Lower lobe of right lung (tissue), 2 donors: ENCODE results near the gene DLGAP5. TPM values are rescaled to one million over a fixed set of nuclear protein-coding genes. Genes with fewer than 3 reads are reported as not detected.

Experiments used
- ATAC-seq, 2 donors: fragments of 200-7000 bp; cut with Tn5 transposase; one replicate each; pipeline ENCODE4 v1.9.1; 2020 to 2022; ENCODE audit warnings: mild to moderate bottlenecking in 2 of 2, moderate library complexity in 2 of 2
- DNase-seq: peaks from one replicate; pipeline ENCODE4 v3.0.0-alpha.2; 2020
- H3K27ac ChIP-seq: fragments of 200-600 bp; one replicate; pipeline ENCODE4 v1.8.0; 2022
- H3K27me3 ChIP-seq: fragments of 200-600 bp; one replicate; pipeline ENCODE4 v1.8.0; 2022; ENCODE audit warnings: low read depth
- H3K36me3 ChIP-seq: fragments of 200-600 bp; one replicate; pipeline ENCODE4 v1.8.0; 2022; ENCODE audit warnings: mild to moderate bottlenecking
- H3K4me1 ChIP-seq: fragments of 200-600 bp; one replicate; pipeline ENCODE4 v1.8.0; 2022
- H3K4me3 ChIP-seq: fragments of 200-600 bp; one replicate; pipeline ENCODE4 v1.8.0; 2022; ENCODE audit warnings: mild to moderate bottlenecking
- H3K9me3 ChIP-seq: fragments of 200-600 bp; one replicate; pipeline ENCODE4 v1.8.0; 2022
- CTCF ChIP-seq: fragments of 200-600 bp; IDR thresholded peaks from one replicate; pipeline ENCODE4 v1.8.0; 2022; ENCODE audit warnings: antibody characterized with exemption, mild to moderate bottlenecking
- intact Hi-C: fragments of 100-400 bp; cut with DNase I; formaldehyde crosslinking; loops from one replicate; pipeline ENCODE4 v1.11.0; 2022
- total RNA-seq: library from RNA; stranded (reverse); fragmentation: NEBNext Ultra II Directional; extraction: Animal tissue kit (Norgen Biotek cat#: 25700); gene quantifications from one replicate; pipeline ENCODE4 v1.2.1, GENCODE V29; 2021
- donor health status: DM: no; HTN: yes; CAD: no; lungs with severe emphysema.

DLGAP5 gene
- total RNA-seq, 1 donor from 2014 or later: 0.97 TPM

DNA sequence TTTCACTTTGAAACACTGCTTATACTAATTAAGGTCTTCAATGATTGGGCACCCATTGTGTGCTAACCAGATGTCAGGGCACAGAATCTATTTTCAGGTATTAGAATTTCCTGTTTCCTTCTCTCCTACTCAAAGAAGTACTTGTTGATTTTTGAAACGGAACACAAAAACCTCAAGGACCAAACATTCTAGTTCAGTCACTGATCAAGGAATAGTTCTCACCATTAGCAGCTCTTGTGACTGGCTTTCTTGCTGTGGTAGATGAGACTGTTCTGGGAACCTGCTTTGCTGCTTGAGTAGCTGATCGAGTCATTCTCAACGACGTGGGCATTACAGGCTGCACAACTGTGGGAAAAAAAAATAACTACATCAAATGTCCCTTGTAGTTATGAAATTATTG lies 11.0 kb downstream of the DLGAP5 start:
- H3K9me3 ChIP-seq: no peaks in the 10 kb centered on the region
- H3K4me3 ChIP-seq: no peak overlapping the region
- TF ChIP-seq CTCF: no peak
- ATAC-seq (peak in 1 of 2 donors; percentile 35), DNase-seq (no peak)
- no peaks in the 10 kb centered on the region for H3K36me3 ChIP-seq
- no peaks in the 10 kb centered on the region for H3K27me3 ChIP-seq
- no peaks in the 10 kb centered on the region for H3K4me1 ChIP-seq
- intact Hi-C loops: no loop called here
- no peak overlapping the region for H3K27ac ChIP-seq

- H3K27ac ChIP-seq: no peak overlapping the region
- H3K4me3 ChIP-seq: no peak overlapping the region
- intact Hi-C loops: no loop called here
- ATAC-seq (no peak), DNase-seq (no peak)
- no peaks in the 10 kb centered on the region for H3K36me3 ChIP-seq
- H3K27me3 ChIP-seq: no peaks in the 10 kb centered on the region
- no peaks in the 10 kb centered on the region for H3K4me1 ChIP-seq
- no peaks in the 10 kb centered on the region for H3K9me3 ChIP-seq
- no peak for TF ChIP-seq CTCF
Measured at GRCh38 chr14:55180006-55180405, 11.4 kb downstream of the DLGAP5 start.

GRCh38 chr14:55170526-55170925 lies 20.9 kb downstream of the DLGAP5 start:
- no peak overlapping the region for H3K27ac ChIP-seq
- ATAC-seq: no peak
- H3K36me3 ChIP-seq: no peaks in the 10 kb centered on the region
- no peak for TF ChIP-seq CTCF
- H3K9me3 ChIP-seq: no peaks in the 10 kb centered on the region
- no peak overlapping the region for H3K4me3 ChIP-seq
- no peaks in the 10 kb centered on the region for H3K4me1 ChIP-seq
- H3K27me3 ChIP-seq: no peaks in the 10 kb centered on the region
- no peak for DNase-seq
- intact Hi-C loops: no loop called here

GRCh38 chr14:55160989-55161388 lies 30.4 kb downstream of the DLGAP5 start:
- peak; percentile 69 for TF ChIP-seq CTCF
- DNase-seq (no peak), ATAC-seq (peak; percentile 78 to 83)
- H3K27ac ChIP-seq: no peak overlapping the region
- H3K9me3 ChIP-seq: no peaks in the 10 kb centered on the region
- no peaks in the 10 kb centered on the region for H3K36me3 ChIP-seq
- no peak overlapping the region for H3K4me3 ChIP-seq
- H3K27me3 ChIP-seq: no peaks in the 10 kb centered on the region
- intact Hi-C loops: no loop called here
- H3K4me1 ChIP-seq: no peaks in the 10 kb centered on the region

- no peak for TF ChIP-seq CTCF
- Histone ChIP-seq H3K36me3 (no peaks in the 10 kb centered on the region), H3K4me1 (no peaks in the 10 kb centered on the region), H3K27me3 (no peaks in the 10 kb centered on the region), H3K27ac (no peak overlapping the region), H3K9me3 (no peaks in the 10 kb centered on the region), H3K4me3 (no peak overlapping the region)
- intact Hi-C loops: loop anchor here (10.0 kb wide), 1 partner anchor 64 kb away; no protein-coding TSS in a partner anchor
- ATAC-seq: no peak
- DNase-seq: no peak
Measured at GRCh38 chr14:55158412-55158811, 33.0 kb downstream of the DLGAP5 start.

- Histone ChIP-seq H3K27me3 (no peaks in the 10 kb centered on the region), H3K27ac (no peak overlapping the region), H3K36me3 (no peaks in the 10 kb centered on the region), H3K9me3 (no peaks in the 10 kb centered on the region), H3K4me3 (no peak overlapping the region), H3K4me1 (no peaks in the 10 kb centered on the region)
- no peak for TF ChIP-seq CTCF
- DNase-seq: no peak
- ATAC-seq: no peak
- intact Hi-C loops: loop anchor here (10.0 kb wide), 1 partner anchor 62 kb away; no protein-coding TSS in a partner anchor
Measured at GRCh38 chr14:55157080-55157479, 34.3 kb downstream of the DLGAP5 start.
